NCI-H345 (cell line): Measurements from ENCODE around the gene ARL2.
"Not testable (repeated sequence)": the region's sequence is repeated elsewhere in the genome, so short reads cannot be mapped to it uniquely, and the experiment has no call there.

ENCODE experiments used
- DNase-seq: peaks from one replicate; lab custom pipeline; 2025; lab: John Stamatoyannopoulos, UW

ARL2 gene

DNA sequence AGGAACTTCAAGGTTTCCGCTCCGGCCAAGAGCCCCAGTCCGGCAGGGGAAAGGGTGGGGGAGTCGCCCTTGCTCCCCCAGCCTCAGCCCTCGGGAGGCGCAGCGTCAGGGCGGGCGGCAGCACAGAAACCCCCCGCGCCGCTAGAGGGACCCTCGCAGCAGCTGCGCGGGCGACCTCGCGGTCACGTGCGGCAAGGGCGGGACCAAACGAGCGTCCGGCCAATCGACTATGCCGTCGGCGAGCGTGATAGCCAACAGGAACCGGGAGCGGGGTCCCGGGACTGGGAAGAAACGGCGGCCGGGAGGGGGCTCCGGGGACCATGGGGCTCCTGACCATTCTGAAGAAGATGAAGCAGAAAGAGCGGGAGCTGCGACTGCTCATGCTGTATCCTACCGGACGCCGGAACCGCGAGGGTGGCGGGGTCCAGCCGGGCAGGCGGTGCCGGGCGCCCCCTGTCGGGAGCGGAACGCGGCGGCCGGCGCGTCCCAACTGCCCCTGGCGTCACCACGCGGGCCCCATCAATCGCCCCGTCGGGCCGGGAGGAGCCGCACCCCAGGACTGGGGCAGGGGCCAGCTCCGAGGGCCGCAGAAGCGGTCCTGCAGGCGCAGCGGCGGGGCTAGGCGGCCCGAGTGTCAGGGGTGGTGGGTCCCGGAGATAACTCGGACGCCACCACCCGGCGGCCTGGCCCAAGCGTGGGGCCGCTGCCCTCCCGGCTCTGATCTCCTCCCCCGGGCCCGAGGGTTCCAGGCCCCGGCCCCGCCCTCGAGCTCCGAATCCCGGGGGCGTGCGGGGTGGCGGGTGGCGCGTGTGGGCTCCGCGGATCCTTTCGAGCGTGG, at the start of gene ARL2:
TSS of gene ARL2 (plus strand) at position 273 of the 838 bp plus-strand sequence. CDS start at position 321, 48 bp downstream.
- peak; percentile 93 for DNase-seq

DNA sequence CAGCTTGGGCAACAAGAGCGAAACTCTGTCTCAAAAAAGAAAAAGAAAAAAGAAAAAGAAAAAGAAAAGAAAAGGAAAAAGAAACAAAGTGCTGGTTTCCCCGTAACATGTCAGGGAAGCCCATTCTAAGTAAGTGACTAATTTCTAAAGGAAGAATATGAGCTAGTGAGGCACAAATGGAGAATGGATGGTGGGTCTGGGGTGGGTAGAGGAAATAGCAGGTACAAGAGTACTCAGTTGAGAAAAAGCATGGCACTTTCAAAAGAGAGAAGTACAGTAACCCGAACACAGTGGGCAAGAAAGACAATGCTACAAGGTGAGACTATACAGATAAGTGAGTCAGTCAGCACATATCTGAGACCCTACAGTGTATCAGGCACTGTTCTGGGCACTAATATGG, 46.6 kb upstream of the ARL2 start:
- DNase-seq = no peak

DNA sequence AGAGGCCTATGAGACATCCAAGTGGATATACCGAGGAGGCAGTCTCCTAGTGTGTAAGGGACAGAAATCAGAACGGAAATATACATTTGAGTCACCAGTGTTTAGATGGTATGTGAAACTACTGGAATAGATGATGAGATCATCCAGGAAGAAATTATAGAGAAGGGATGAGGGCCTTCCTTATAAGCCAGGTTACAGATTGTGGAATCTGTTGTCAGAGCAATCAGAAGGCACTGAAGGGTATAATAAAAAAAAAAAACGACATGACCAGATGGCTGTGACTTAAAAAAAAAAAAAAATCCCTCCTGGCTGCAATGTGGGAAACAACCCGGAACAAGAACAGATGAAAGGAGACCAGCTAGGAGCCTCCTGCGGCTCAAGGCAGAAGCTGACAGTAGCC, 44.8 kb upstream of the ARL2 start:
- no peak for DNase-seq

DNA sequence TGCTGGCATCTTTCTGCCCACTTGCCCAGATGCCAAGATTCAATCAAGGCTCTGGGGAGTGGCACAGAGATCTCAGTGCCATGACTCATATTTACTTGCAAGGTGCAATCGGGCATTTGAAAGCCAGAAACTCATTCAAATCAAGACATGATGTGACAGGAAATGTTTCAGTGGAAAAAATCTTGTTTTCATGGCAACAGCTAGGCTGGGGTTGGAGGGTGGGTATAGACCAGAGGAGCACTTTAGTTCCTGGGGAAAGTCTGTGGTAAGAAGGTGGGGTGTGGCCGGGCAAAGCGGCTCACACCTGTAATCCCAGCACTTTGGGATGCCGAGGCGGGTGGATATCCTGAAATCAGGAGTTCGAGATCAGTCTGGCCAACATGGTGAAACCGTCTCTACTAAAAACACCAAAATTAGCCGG, 43.2 kb upstream of the ARL2 start:
- no peak for DNase-seq

DNA sequence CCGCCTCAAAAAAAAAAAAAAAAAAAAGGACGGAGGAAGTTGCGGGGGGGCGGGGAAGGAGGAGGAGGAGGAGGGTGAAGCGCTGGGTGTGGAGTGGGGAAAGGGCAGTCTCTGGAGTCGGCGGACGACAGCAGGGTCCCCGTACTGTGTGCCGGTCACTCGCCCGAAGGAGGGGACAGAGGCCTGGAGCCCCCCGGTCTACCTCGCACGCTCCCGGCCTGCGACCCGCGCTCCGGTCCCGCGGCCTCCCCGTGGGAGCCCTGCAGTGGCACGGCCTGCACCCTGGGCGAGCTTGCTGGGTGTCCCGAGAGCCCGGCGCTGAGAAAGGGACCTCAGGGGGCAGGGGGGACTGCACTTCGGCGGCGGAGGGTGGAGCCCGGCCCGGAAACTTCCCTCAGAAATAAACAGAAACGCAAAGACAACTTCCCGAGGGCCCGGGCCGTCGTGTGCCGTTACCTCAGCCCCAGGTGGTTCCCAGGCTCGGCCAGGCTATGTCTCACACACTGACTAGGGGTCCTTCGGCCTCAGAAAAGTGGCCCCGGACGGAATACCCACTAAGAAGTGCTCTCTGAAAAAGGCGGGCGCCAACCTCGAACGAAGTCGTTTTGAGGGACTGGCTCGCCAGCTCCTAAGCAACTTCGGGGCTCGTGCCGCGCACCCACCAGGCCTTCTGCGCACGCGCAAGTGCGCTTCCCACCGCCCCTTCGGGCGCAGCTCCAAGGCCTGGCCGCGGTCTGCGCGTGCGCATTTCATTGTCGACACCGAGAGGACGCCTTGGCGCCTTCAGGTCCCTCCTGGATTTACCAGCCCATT, 42.3 kb upstream of the ARL2 start, which contains the start of gene MAJIN:
TSS of gene MAJIN (minus strand) at position 688 of the 813 bp plus-strand sequence. CDS start 12,703 bp downstream, outside the sequence.
- DNase-seq = no peak

DNA sequence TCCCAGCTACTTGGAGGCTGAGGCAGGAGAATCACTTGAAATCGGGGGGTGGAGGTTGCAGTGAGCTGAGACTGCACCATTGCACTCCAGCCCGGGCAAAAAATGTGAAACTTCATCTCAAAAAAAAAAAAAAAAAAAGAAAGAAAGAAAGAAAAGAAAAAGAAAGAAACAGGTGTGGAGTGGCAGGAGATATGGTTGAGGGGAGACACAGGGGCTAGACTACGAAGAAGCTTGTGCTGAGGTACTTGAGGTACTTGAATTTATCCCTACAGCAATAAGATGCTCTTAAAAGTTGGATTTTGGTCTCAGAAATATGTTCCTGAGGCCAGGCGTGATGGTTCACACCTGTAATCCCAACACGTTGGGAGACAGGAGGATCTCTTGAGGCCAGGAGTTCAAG, 39.8 kb upstream of the ARL2 start:
- DNase-seq = no peak

DNA sequence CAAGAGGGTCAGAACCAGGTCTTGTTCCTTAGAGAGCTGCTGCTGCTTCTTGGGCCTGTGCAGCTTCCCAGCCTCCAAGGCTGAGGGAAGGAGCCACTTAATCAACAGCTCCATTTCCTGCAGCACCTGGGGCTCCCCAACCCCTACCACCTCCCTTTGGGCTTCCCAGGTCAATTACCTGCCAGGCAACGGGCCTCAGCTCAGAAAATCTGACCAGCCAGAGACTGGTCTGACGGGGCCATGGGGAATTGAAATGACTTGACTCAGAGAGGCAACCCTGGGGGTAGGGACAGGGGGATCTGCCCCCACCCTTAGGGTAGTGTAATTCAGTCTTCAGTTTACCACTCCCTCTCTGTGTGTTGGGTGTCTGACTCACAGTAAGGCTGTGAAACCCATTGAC, 37.3 kb upstream of the ARL2 start:
- DNase-seq = no peak

DNA sequence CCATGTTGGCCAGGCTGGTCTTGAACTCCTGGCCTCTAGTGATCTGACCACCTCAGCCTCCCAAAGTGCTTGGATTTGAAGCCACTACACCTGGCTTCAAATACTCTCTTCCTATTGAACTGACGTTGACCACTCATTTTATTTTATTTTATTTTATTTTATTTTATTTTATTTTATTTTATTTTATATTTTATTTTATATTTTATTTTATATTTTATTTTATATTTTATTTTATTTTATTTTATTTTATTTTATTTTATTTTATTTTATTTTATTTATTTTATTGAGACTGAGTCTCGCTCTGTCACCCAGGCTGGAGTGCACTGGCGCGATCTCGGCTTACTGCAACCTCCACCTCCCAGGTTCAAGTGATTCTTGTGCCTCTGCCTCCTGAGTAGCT, 30.6 kb upstream of the ARL2 start:
- DNase-seq = not testable (repeated sequence)

DNA sequence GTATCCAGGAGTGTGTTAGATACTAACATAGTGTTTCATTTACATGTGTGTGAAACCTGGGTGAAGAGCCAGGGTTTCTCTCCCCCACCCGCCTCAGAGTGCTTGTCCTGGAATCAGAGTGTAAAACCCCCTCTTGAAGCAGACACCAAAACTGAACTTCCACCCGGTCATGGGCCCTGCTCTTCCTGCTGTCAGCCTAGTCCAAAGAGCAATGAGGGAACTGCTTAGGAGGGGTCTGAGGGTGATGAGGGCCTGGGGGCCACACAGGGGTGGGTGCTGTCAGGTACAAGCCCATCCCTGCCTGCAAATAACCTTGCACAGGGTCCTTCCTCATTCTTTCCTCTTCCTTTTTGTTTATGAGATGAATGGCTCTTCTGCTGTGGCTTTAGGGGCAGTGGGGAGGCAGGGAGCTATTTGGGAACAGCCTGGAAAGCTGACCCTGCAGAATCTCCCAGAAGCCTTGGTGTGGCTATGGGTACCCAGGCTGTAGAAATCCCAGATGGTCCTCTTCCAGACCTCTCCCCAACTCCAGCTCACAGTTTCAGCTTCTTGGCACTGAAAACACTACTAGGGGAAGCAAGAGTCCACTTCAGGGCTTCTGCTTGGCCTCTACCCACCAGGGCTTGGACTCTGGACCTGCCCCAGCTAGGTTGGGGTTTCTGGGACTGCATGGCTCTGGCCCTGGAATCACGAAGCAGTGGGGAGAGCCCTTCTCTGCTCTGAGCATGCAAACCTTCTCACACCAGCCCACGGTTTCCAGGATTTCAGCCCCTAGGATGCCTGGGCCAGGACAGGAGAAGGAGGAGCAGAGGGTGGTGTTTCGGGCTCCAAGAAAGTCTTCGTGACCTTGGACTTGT, 25.7 kb upstream of the ARL2 start:
- DNase-seq = no peak

DNA sequence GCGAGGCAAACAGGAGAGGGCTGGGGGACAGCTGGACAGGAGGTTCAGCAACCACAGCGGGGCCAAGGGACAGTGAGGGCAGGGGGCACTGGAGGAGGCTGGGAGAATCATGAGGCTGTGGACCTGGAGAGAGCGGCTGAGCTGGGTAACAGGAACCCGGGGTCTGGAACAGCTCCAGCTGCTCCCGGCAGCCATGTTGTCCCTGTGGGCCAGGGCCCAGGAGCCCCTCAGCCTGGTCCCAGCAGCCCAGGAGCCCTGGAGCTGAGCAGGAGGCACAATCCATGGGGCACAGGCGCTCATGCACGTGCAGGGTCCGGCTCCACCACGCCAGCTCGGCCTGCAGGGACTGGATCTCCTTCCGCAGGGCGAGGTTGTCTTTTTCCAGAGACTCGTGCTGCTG, 24.5 kb upstream of the ARL2 start:
- DNase-seq = no peak

DNA sequence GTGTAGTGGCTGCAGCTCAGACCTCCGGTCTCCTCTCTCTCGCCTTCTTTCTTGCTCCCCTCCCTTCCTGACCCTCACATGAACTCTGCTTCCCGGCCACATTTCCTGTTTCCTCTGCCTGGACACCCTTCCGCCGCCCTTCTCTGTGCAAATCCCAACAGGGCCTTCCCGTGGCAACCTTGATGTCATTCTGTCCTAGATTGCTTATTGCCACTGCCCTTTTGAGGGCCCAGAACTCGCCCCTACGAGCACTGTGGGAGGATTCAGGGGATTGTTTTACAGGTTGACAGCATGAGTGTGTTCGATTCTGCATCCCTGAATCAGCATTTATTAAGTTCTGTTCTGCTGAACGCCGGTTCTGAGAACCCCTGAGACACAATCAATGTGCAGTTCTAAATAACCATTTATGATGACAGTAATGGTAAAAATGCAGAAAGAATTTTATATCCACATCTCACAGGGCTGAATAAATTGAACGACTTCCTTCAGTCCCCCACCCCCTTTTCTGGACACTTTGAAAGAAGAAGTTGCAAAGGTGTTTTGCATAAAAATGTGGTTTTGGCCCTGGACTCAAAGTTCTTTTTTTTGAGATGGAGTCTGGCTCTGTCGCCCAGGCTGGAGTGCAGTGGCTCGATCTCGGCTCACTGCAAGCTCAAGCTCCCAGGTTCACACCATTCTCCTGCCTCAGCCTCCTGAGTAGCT, 23.6 kb upstream of the ARL2 start:
- no peak for DNase-seq

DNA sequence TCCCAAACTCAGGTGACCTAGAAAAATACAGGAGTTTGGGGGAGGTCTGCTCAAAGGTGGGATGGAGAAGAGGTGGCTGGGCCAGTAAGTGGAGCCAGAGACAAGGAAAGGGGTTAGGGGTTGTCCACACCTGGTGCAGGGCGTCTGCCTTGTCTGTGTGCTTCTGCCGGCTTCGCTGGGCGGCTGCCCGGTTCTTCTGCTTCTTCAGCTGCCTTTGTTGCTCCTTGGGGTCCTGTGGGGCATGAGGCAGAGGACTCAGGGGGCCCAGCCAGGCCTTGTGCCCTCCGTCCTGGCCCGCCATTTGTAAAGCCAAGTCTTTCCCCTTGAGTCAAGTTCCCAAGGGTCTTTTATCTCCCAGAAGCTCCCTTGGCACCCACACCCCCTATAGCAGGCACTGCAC, 19.6 kb upstream of the ARL2 start:
- DNase-seq = no peak

DNA sequence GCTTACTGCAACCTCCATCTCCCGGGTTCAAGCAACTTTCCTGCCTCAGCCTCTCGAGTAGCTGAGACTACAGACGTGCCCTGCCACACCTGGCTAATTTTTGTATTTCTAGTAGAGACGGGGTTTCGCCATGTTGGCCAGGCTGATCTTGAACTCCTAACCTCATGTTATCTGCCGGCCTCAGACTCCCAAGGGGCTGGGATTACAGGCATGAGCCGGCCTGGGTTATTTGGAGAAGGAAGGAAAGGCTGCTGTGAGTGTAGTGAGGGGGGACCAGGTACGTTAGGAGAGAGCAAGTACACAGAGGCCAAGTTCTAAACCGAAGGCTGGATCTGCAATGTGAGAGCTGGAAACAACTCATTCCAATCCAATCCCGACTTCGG, 17.6 kb upstream of the ARL2 start:
- no peak for DNase-seq

DNA sequence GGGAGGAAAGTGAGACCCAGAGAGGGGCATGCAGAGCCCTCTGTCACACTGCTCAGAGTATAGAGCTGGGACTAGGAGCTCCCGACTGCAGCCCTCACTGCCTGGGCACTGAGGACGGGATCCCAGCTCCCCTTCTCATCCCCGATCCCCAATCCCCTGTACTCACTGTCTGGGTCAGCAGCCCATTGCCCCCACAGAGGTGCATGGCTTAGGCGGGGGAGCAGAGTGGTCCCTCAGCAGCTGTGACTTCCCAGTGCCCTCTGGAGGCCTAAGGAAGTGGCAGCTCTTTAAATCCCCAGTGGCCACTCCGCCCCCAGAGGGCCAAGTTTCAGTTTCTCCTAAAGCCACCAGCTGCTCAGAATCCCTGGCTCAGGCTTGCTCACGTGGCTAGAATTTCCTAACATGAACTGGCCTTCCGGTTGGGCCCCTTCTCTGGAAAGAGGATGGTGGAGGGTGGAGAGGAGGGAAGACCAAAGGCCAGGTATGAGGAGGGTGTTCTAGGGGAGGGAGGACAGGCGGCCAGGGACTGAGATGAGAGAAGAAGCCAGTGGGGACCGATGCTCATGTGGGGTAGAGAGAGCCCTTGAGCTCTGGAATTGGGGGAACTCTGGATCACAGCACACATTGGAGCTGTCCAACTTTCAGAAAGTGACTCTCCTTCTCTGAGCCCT, 17.1 kb upstream of the ARL2 start, which contains the start of gene BATF2:
TSS of gene BATF2 (minus strand) at position 262 of the 671 bp plus-strand sequence. CDS start at position 205, 57 bp downstream.
- no peak for DNase-seq

DNA sequence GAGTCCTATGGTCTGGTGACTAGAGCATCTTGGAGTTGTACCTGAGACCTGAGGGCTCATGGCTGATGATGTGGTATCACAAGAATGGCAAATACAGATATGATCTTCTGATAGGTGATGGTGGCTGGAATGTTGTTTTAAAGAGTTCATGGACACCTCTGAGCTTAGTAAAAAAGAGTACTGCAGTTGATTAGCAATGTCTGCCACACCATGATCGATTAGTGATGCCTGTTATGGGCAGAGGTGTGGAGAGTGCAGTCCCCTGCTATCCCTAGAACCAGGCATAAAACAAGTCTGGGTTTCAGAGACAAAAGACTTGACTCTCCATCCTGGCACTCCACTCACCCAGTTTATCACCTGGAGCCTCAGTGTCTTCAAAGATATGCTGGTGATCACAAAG, 15.8 kb upstream of the ARL2 start:
- no peak for DNase-seq

DNA sequence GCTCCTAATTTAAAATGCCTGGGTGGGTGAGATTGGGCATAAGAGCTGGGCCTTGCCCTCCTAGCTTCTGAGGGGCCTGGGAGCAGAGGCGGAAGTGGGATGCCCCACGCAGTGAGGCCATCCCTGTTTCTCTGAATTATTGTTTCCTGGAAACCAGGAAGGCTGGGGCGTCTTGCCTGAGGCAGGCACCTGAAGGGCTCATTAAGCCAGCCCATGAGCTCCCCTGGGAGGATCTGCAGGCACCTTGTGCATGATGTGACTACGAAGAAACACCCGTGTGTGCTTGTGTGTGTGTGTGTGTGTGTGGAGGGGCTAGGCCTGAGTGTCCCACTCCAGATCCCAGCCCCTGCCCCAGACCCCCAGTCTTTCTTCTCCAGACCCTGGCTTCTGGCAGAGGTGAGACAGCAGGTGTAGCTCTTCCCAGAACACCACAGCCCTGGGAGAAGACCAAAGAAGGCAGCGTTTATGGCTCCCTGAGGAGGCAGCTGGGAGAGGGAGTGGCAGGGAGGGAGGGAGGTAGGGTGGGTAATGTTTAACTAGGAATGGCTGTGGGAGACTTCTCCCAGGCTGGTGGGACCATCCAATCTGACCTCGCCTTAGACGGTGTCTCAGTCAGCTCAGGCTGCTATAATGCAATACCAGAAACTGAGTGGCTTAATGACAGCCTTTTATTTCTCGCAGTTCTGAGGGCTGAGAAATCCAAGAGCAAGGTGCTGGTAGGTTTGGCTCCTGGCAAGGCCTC, 15.1 kb upstream of the ARL2 start:
- DNase-seq = peak; percentile 25

DNA sequence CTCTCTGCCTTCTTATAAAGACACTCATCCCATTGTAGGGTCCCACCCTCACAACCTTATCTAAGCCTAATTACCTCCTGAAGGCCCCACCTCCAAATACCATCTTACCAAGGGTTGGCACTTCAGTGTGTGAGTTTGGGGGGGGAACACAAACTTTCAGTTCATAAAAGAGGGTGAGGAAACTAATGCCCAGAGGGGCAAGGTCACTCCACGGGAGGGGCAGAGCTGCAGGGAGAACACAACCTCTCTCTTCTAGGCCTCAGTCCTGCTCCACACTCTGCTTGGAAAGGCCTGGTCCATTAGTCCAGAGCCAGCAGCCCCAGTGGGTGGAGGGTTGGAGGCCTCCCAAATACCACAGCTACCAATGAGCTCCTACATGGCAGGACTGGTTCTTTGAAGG, 14.5 kb upstream of the ARL2 start:
- no peak for DNase-seq

DNA sequence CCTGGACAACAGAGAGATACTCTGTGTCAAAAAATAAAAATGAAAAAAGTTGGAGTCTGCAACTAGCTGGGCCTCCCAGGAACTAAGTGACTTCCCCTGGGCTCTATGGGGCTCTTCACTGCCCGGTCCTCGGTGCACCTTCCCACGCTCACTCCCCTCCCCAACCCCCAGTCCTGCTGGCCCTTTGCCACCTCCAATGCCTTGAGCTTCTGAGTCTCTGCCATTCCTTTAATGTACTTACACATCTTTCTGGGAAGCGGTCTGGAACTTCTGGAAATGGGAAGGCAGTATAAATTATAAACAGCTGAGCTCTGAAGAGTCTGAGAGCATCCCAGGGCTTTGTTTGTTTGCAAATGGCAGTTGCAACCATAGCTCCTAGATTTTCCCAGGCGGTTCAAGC, 11.3 kb upstream of the ARL2 start:
- no peak for DNase-seq

DNA sequence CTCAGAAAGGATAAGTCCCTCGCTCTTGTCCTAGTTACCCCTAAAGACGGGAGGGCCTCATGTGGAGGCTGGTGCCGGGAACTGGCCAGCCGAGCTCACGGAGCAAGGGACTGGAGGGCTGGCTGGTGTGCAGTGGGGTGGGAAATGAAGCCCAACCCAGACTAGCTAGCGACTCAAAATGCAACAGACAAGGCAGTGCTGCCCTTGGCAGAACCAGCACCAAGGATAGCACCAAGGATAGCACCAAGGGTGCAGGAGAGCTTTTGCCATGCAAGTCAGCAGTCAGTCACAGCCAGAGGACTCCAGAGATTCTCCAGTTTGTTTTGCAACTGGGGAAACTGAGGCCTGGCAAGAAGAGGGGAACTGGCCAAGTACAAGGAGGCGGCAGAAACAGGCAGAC, 10.7 kb upstream of the ARL2 start:
- no peak for DNase-seq

DNA sequence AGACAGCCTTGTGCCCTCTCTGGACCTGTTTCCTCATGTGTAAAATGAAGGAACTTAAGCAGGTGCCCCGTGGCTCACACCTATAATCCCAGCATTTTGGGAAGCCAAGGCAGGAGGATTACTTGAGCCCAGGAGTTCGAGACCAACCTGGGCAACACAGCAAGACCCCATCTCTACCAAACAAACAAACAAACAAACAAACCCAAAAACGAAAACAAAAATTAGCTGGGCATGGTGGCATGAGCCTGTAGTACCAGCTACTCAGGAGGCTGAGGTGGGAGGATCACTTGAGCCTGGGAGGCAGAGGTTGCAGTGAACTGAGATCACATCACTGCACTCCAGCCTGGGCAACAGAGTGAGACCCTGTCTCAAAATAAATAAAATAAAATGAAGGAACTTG, 10.0 kb upstream of the ARL2 start:
- DNase-seq = not testable (repeated sequence)
